CD1c-positive myeloid dendritic cell (primary cell): Measurements from ENCODE around the gene NECAB3.

Experiments used
- DNase-seq: peaks from one replicate; pipeline ENCODE4 v3.0.0-alpha.2; 2016; ENCODE audit errors: extremely low spot score

Gene NECAB3

GRCh38 chr20:33677991-33678702 is 3.9 kb upstream of the NECAB3 start:
- DNase-seq = no peak

GRCh38 chr20:33676652-33677645 is 2.7 kb upstream of the NECAB3 start:
- no peak for DNase-seq

DNA sequence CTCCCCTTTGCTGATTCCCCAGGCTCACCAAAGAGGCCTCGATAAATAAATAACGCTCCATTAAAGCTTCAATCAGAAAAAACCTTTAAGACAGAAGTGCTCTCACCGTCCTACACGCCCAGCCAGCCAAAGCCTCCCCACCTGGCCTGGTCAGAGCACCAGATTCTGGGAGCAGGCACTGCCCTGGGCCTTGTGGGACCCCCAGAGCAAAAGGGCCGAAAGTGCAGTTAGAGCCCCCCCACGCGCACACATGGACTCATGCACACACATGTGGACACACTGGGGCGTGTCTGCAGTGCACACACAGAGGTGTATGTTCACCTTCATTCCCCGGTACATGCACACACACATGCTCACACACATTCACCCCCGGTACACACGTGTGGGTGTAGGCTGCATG is 1.9 kb upstream of the NECAB3 start:
- DNase-seq = no peak

DNA sequence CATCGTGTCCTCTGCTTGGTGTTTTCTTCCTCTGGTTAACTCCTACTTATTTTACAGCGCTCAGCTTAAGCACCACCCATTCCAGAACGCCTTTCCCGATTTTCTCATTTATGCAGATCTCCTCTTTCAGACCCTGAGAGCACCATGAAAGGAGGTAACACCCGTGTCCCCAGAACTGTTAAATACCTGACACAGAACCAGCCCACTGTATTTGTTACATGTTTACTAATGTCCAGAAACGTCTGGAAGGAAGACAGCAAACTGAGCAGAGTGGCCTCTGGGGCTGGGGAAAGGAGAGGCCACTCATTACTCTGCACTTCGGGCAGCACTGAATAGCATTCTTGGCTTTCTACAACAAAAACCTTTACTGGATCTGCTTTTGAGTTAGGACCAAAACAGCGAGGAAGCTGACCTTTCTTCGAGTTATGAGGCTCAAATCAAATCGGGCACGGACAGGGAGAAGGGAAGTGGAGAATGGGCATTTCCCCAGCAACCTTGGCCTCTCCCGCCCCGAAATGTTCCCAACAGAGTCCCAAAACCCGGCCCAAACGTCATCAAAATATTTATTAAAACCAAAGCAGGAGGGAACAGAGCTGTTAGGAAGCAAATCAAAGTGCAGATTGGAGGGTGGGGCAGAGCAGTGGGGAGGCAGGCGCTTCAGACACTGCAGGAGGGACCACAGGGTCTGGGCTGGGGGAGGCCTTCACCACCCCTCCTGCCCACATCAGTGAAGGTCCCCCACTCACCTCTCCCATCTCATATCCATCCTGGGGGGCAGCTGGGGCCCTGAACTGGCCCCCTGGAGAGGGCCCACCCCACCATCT is 1.1 kb upstream of the NECAB3 start:
- DNase-seq = no peak

GRCh38 chr20:33673410-33674293 is 576 bp downstream of the NECAB3 start:
- no peak for DNase-seq

DNA sequence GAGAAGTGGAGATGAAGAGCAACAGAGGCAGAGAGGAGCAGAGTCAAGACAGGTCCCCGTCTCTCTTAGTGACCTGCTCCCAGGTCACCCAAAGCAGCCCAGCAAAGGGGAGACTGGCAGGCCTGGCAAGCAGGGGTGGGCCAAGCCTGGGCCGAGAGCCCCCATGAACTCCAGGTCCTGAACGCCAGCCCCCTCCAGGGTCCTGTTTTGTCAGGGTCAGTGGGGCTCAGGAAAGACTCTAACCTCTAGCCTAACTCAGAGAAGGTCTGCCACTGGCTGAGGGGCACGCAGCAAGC is 1.2 kb downstream of the NECAB3 start:
- no peak for DNase-seq

- DNase-seq = no peak
Measured at GRCh38 chr20:33672426-33673113, 1.7 kb downstream of the NECAB3 start.

- DNase-seq = no peak
Measured at GRCh38 chr20:33671573-33672288, 2.5 kb downstream of the NECAB3 start.

GRCh38 chr20:33670715-33671499 is 3.3 kb downstream of the NECAB3 start:
- DNase-seq = no peak

- DNase-seq = no peak
Measured at GRCh38 chr20:33669873-33670640, 4.2 kb downstream of the NECAB3 start.

GRCh38 chr20:33669224-33669623 is 5.0 kb downstream of the NECAB3 start:
- DNase-seq = no peak

GRCh38 chr20:33668466-33669155 is 5.6 kb downstream of the NECAB3 start:
- no peak for DNase-seq

GRCh38 chr20:33667676-33668465 is 6.4 kb downstream of the NECAB3 start:
- DNase-seq = peak; percentile 85

- no peak for DNase-seq
Measured at GRCh38 chr20:33667245-33667675, 7.0 kb downstream of the NECAB3 start.

- peak; percentile 98 for DNase-seq
Measured at GRCh38 chr20:33666293-33667244, 7.7 kb downstream of the NECAB3 start, which contains the start of gene ACTL10. Gene ACTL10 (plus strand): TSS chr20:33666943. CDS start chr20:33667498, 555 bp downstream.

DNA sequence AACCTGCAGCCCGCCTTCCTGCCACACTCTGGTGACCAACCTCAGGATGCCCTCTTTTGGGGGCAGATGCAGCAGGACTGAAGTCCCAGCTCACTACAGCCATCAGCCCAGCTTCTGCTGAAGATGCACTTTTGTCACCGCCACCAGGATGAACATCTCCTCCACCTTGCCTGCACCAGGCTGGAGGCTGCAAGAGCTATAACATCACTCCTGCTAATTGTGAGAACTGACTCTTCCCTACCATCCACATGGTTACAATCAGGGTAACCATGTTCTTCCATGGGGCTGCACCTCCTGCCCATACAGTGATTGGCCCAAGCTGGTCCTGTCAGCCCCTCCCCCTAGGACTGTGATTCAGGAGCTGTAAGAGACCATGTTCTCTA is 9.5 kb downstream of the NECAB3 start:
- DNase-seq = no peak
